SK-N-SH (cell line): ENCODE results near the gene TRPM2.
A peak's percentile ranks its signal among the peaks of the same experiment; 100 is the strongest.

Experiments used
- EP300 ChIP-seq, 2 experiments: IDR thresholded peaks; 2 replicates each; pipeline versions ENCODE4 v1.4.0 to v1.6.1; 2012; ENCODE audit warnings: borderline replicate concordance in 1 of 2, low read depth in 1 of 2, low read length in 1 of 2
- GABPA ChIP-seq: IDR thresholded peaks from 2 replicates; pipeline ENCODE4 v1.4.0; 2012; ENCODE audit warnings: low read depth, mild to moderate bottlenecking
- JUND ChIP-seq: IDR thresholded peaks from 2 replicates; pipeline ENCODE4 v1.4.0; 2012
- RAD21 ChIP-seq: IDR thresholded peaks from 2 replicates; pipeline ENCODE4 v1.6.1; 2012; ENCODE audit warnings: mild to moderate bottlenecking, low read length
- RCOR1 ChIP-seq: fragments of 150-350 bp; IDR thresholded peaks from 2 replicates; pipeline ENCODE4 v1.6.1; 2017; ENCODE audit warnings: antibody characterized with exemption, low read length
- SIN3A ChIP-seq: IDR thresholded peaks from 2 replicates; pipeline ENCODE4 v1.6.1; 2012; ENCODE audit warnings: low read depth, mild to moderate bottlenecking, low read length, moderate library complexity, borderline replicate concordance
- SMC3 ChIP-seq: IDR thresholded peaks from 2 replicates; pipeline ENCODE4 v1.6.1; 2012; ENCODE audit warnings: low read depth, low read length, improper control_type of control experiment
- TEAD4 ChIP-seq: IDR thresholded peaks from 2 replicates; pipeline ENCODE4 v1.4.0; 2012; ENCODE audit warnings: mild to moderate bottlenecking, borderline replicate concordance; ENCODE audit not compliant: insufficient read depth
- TF ChIP-seq, protein P1 (sequence below): fragments of 200-600 bp; sonication (generic); IDR thresholded peaks from 2 replicates; pipeline ENCODE4 v1.6.1; 2017; ENCODE audit warnings: antibody characterized with exemption, mild to moderate bottlenecking, moderate library complexity
- TF ChIP-seq, protein P2 (sequence below): IDR thresholded peaks from 2 replicates; pipeline ENCODE4 v1.6.1; 2012; ENCODE audit warnings: mild to moderate bottlenecking, low read depth, low read length, moderate library complexity

DNA sequence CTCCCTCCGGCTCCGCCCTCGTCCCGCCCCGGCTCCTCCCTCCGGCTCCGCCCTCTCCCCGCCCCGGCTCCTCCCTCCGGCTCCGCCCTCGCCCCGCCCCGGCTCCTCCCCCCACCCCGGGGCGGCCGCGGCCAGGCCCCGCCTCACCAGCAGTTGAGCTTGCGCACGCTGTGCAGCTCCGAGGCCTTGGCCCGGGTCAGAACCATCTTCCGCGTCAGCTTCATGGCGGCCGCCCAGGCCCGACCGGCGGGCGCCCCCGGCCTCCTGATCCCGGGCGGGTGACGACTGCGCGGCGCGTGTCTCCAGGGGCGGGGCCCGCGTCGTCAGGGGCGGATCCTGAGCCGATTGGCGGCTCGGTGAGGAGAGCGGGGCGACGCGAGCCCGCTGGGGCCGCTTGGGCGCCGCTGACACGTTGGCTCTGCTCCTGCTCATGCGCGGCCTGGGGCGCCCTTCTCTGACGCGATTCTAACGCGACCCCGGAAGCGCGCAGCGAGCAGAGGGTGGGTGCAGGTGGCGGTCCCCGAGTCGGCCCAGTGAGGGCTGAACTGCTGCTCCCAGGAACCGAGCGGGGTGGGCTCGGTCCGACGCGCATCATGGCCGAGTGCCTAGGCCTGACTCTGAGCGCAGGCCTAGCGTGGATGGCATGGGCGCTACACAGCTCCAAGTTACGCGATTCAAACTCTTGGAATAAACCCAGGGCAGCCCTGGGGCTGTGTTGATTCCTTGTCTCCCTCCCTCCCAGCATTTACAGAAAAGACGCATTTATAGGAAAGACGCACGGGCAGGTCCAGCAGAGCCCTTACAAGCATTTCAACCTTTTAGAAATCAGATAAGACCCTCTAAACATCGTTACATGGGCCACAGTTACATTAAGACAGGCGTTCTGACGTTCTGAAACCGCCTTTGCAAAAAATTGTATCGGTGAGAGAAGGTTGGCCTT, 14.2 kb upstream of the TRPM2 start, which contains the start of gene CFAP410:
- TF ChIP-seq SIN3A (no peak), RCOR1 (no peak), RAD21 (no peak), EP300 (IDR thresholded peaks at IDR 0.05; ENCODE audit: borderline replicate concordance in 1 of 2, low read depth in 1 of 2, low read length in 1 of 2) (no peak), JUND (no peak), GABPA (peak; percentile 59), TEAD4 (no peak), SMC3 (no peak)
- TF ChIP-seq, protein P1, sequence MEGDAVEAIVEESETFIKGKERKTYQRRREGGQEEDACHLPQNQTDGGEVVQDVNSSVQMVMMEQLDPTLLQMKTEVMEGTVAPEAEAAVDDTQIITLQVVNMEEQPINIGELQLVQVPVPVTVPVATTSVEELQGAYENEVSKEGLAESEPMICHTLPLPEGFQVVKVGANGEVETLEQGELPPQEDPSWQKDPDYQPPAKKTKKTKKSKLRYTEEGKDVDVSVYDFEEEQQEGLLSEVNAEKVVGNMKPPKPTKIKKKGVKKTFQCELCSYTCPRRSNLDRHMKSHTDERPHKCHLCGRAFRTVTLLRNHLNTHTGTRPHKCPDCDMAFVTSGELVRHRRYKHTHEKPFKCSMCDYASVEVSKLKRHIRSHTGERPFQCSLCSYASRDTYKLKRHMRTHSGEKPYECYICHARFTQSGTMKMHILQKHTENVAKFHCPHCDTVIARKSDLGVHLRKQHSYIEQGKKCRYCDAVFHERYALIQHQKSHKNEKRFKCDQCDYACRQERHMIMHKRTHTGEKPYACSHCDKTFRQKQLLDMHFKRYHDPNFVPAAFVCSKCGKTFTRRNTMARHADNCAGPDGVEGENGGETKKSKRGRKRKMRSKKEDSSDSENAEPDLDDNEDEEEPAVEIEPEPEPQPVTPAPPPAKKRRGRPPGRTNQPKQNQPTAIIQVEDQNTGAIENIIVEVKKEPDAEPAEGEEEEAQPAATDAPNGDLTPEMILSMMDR, result no peak
- TF ChIP-seq, protein P2, sequence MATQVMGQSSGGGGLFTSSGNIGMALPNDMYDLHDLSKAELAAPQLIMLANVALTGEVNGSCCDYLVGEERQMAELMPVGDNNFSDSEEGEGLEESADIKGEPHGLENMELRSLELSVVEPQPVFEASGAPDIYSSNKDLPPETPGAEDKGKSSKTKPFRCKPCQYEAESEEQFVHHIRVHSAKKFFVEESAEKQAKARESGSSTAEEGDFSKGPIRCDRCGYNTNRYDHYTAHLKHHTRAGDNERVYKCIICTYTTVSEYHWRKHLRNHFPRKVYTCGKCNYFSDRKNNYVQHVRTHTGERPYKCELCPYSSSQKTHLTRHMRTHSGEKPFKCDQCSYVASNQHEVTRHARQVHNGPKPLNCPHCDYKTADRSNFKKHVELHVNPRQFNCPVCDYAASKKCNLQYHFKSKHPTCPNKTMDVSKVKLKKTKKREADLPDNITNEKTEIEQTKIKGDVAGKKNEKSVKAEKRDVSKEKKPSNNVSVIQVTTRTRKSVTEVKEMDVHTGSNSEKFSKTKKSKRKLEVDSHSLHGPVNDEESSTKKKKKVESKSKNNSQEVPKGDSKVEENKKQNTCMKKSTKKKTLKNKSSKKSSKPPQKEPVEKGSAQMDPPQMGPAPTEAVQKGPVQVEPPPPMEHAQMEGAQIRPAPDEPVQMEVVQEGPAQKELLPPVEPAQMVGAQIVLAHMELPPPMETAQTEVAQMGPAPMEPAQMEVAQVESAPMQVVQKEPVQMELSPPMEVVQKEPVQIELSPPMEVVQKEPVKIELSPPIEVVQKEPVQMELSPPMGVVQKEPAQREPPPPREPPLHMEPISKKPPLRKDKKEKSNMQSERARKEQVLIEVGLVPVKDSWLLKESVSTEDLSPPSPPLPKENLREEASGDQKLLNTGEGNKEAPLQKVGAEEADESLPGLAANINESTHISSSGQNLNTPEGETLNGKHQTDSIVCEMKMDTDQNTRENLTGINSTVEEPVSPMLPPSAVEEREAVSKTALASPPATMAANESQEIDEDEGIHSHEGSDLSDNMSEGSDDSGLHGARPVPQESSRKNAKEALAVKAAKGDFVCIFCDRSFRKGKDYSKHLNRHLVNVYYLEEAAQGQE, result no peak; the same call in 1 of the 2 replicates
